GM19468 (cell line): ENCODE data around the gene HOPX.
"Not testable (repeated sequence)": the region's sequence is repeated elsewhere in the genome, so short reads cannot be mapped to it uniquely, and the experiment has no call there.

Experiments
- ATAC-seq: cut with Tn5 transposase; IDR thresholded peaks from one replicate; pipeline ENCODE4 v1.9.1; 2021; ENCODE audit warnings: mild to moderate bottlenecking, moderate library complexity, moderate number of reproducible peaks; ENCODE audit not compliant: unreplicated experiment; ENCODE audit errors: extremely low read depth

The HOPX gene

DNA sequence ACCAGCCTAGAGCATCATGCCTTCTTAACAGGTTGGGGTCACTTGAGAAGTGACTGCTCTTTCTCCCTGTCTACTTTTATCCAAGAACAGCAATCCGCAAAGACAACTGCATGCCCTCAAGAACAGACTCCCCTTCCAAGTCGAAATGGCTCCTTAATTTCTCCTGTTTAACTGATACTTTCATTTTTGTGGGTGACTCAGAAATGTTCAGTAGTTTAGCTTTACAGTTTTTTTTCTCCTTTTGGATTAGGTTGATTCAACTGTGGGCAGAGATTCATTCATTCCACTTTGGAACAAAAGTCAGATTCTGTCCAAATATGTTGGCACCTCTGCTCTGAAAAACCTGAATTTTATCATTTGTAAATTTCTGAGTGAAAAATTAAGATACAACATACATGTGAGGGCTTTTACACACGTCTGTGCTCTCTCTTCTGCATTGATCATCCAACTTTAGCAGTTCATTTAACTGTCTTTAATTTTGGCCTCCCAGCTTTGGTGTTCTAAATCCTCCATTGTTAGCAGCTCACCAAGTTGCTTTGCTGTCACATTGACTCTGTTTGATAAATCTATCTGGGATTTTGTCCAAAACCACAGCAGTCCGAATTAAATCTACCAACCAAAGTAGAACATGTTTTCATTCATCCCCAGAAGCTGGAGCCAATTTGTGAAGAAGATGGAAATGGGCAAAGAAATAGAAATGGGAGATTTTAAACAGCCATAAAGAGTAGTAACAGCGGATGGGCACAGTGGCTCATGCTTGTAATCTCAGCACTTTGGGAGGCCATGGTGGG lies 50.0 kb downstream of the HOPX start:
- no peak for ATAC-seq

- no peak for ATAC-seq
Observed at GRCh38 chr4:56628592-56628991, 52.5 kb downstream of the HOPX start.

- no peak for ATAC-seq
Observed at GRCh38 chr4:56627985-56628384, 53.1 kb downstream of the HOPX start.

DNA sequence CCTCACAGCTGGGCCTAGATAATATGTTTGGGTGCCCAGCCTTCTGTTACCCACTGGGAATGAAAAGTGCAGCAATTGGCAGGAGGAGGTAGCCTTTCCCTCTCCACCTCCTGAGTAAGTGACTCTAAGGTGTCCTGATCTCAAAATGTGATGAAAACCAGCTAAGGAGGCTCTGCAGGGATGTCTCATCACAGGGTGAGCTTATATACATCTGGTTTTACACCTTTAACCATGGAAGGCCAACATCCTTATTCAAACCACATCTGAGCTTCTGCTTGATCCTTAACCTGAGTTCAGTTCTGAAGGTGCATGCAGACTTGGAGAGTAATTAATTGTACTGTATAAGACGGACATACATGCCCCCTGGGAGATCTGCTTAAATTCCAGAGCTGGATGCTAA lies 53.7 kb downstream of the HOPX start:
- no peak for ATAC-seq

GRCh38 chr4:56626963-56627362 lies 54.1 kb downstream of the HOPX start:
- no peak for ATAC-seq

GRCh38 chr4:56626420-56626819 lies 54.7 kb downstream of the HOPX start:
- no peak for ATAC-seq

GRCh38 chr4:56622176-56622575 lies 58.9 kb downstream of the HOPX start:
- no peak for ATAC-seq

DNA sequence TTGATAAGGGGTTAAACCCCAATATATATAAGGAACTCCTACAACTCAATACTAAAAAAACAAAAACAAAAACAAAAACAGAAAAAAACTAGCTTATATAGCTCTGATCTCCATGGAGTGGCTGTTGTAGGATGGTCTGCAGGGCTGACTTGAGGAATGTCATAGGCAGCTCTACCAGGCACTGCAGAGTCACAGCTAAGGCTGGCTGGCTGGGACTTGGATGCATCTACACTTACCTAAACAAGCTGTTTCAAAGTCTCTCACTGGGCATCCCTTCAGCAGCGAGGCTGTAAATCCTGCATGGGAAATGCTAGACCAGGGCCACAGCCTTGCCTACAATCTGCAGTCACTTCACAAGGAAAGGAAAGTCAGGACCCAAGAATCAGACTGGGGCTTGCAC lies 61.3 kb downstream of the HOPX start:
- ATAC-seq = no peak

GRCh38 chr4:56619160-56619559 lies 61.9 kb downstream of the HOPX start:
- ATAC-seq = peak; percentile 34

GRCh38 chr4:56618734-56619133 lies 62.4 kb downstream of the HOPX start:
- ATAC-seq = no peak

DNA sequence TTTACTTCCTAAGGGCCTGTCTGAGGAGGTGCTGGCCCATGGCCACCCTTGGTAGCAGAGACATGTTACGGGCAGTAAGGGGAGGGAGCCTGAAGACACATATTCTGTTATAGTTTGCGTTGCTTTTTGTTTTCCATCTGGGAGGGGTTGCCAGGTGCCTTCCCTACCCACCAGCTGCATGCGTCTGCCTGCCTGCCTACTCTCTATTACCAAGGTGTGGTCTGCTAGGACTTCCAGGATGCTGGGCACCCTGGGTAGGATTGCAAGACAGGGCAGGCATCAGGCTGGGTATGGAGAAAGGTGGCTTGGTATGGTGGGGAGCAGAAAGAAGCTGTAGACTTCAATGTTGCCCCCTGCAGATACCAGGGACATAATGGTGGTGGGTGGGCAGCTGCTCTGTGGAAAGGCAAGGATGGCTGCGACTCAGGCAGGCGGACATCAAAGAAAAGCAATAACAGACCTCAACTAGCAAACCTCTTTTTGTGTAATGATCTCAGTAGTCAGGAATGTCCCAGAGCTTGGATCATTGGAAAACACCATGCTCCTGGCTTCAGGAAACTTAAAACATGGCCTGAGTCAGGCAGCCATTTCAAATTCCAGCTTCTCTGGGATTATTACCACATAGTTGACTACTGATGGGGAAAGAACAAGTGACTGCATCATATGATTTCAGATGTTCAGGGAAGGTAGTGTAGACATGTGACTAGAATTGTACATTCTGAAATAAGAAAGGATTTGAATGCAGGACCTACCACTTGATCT lies 67.8 kb downstream of the HOPX start:
- ATAC-seq = no peak

DNA sequence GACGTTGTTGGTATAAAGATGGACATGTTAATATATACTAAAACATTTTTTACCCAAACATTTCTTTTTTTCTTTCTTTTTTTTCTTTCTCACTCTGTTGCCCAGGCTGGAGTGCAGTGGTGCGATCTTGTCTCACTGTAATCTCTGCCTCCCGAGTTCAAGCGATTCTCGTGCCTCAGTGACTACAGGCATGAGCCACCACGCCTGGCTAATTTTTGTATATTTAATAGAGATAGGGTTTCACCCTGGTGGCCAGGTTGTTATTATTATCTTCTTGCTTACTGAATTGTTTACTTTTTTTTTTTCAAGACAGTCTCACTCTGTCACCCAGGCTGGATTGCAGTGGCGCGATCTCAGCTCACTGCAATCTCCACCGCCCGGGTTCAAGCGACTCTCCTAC lies 68.8 kb downstream of the HOPX start:
- ATAC-seq = no peak

DNA sequence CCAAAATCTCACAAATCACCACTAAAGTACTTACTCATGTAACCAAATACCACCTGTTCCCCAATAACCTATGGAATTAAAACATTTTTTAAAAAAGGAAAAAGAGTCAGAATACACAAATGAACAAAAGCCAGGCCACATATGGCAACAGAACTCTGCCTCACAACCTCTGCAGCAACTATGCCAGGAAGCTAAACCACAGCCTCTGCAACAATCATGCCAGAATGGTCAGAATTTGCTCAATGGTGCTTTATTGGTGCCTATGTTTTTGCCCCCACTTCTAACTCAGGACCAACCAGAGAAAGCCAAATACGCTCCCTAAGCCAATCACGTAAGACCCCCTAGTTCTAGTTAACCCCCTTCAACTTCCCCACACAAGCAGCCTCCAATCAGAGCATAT lies 69.6 kb downstream of the HOPX start:
- no peak for ATAC-seq

- ATAC-seq = not testable (repeated sequence)
Observed at GRCh38 chr4:56610170-56610569, 70.9 kb downstream of the HOPX start.

DNA sequence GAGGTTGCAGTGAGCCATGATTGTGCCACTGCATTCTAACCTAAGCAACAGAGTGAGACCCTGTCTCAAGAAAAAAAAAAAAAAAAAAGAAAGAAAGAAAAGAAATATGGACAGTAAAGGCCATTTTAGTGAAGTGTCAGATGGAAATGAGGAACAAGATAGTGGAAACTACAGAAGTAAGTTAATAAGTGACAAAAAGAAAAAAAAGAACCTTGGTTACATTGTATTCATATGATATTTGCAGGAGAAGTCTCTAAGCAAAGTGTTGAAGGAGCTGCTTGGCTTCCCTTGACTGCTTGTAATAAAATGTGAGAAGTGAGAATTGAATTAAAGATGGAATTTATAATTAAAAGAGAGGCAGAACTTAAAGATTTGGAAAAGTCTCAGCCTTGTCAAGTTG lies 73.2 kb downstream of the HOPX start:
- no peak for ATAC-seq

DNA sequence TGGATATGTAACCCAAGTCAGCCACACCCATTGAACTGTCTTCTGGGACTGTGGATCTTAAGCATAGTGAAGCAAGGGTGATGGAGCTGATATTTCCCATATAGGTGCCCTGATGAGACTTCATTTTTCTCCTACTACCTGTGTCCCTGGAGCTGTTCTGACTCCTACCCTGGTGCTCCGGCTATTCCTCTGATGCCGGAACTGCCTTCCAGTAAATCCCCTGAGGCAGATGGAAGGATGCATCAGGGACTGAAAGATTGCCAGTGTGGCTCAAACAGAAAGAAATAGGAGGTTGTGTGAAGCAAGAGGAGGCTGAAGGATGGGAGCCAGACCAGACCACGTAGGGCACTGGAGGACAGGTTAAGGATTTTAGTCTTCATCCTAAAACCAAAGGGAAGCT lies 74.7 kb downstream of the HOPX start:
- ATAC-seq = no peak

GRCh38 chr4:56605464-56605863 lies 75.6 kb downstream of the HOPX start:
- not testable (repeated sequence) for ATAC-seq

DNA sequence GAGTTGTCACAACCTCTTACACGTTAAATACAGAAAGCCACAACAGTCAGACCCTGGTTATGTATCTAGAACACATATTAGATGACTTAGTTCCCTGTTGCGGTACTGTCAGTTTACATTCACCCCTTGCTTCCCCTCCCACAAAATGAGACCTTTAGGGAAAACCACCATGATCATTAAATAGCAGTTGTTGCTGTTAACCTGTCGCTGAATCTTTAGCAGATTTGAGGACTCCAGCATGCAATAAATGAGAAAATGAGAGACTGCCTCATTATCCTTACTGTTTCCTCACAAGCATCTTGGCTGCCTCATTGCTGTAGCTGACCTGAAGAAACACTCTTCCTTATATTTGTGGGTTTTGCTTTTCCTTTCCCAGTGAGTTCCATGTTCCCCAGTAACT lies 77.8 kb downstream of the HOPX start:
- ATAC-seq = no peak
